Breast epithelium (tissue), 4 donors: Measurements from ENCODE around the gene LRRC75B. TPM values are rescaled to one million over a fixed set of nuclear protein-coding genes. Genes with fewer than 3 reads are reported as not detected.
"Not testable (repeated sequence)": the region's sequence is repeated elsewhere in the genome, so short reads cannot be mapped to it uniquely, and the experiment has no call there.

Source experiments
- DNase-seq, 2 donors: peaks; one replicate each; pipeline ENCODE4 v3.0.0-alpha.2; 2019; ENCODE audit warnings: low spot score in 2 of 2
- H3K27ac ChIP-seq, 2 donors: fragments of 200-600 bp; sonication (generic) in 1 of 2; one replicate each; pipeline ENCODE4 v1.5.1; 2016 to 2019; ENCODE audit warnings: mild to moderate bottlenecking in 1 of 2
- H3K27me3 ChIP-seq, 2 donors: fragments of 200-600 bp; sonication (generic) in 1 of 2; one replicate each; pipeline versions ENCODE4 v1.5.1 to v1.6.0; 2017 to 2019; ENCODE audit warnings: control low read depth in 1 of 2, mild to moderate bottlenecking in 1 of 2
- H3K36me3 ChIP-seq: fragments of 200-600 bp; one replicate; pipeline ENCODE4 v1.5.1; 2019
- H3K4me1 ChIP-seq, 2 donors: fragments of 200-600 bp; sonication (generic); one replicate each; pipeline ENCODE4 v1.5.1; 2016 to 2019; ENCODE audit warnings: control low read depth in 1 of 2
- H3K4me3 ChIP-seq, 3 donors: fragments of 200-600 bp; sonication (generic); 1 replicate in 2 of 3; 2 replicates in 1 of 3; pipeline ENCODE4 v1.5.1; 2016 to 2019; ENCODE audit warnings: mild to moderate bottlenecking in 3 of 3, moderate library complexity in 2 of 3
- H3K9me3 ChIP-seq, 2 donors: fragments of 200-600 bp; sonication (generic) in 1 of 2; one replicate each; pipeline ENCODE4 v1.5.1; 2016 to 2019; ENCODE audit warnings: control low read depth in 1 of 2
- CTCF ChIP-seq, 3 donors: fragments of 450-650 bp; IDR thresholded peaks; one replicate each; pipeline ENCODE4 v1.5.1; 2016 to 2017; ENCODE audit warnings: antibody characterized with exemption in 3 of 3, mild to moderate bottlenecking in 3 of 3, moderate library complexity in 3 of 3
- POLR2A ChIP-seq: fragments of 450-650 bp; IDR thresholded peaks from one replicate; pipeline ENCODE4 v1.6.1; 2016; ENCODE audit warnings: antibody characterized with exemption, mild to moderate bottlenecking, moderate library complexity
- POLR2AphosphoS5 ChIP-seq, 3 donors: sonication (generic); formaldehyde crosslinking; IDR thresholded peaks; one replicate each; pipeline ENCODE4 v1.6.1; 2017; ENCODE audit warnings: antibody characterized with exemption in 3 of 3
- intact Hi-C: fragments of 100-400 bp; cut with DNase I; formaldehyde crosslinking; loops from one replicate; pipeline ENCODE4 v1.15.1; 2023; ENCODE audit warnings: low total_unique reads
- total RNA-seq, 3 donors: library from RNA; depleted of rRNA; stranded (reverse); fragments of >200 nt; gene quantifications; one replicate each; pipeline ENCODE4 v1.1.0, GENCODE V29; 2016

The LRRC75B gene
- total RNA-seq, 3 donors from 2014 or later = 10.7 to 23.1 (median 20.0) TPM

GRCh38 chr22:24602105-24602749, 9.4 kb upstream of the LRRC75B start:
- intact Hi-C loops, H3K4me1 ChIP-seq, H3K27me3 ChIP-seq, H3K9me3 ChIP-seq, DNase-seq, H3K27ac ChIP-seq, H3K36me3 ChIP-seq, H3K4me3 ChIP-seq: not testable (repeated sequence)

GRCh38 chr22:24601217-24602104, 8.6 kb upstream of the LRRC75B start:
- Histone ChIP-seq H3K27ac (no peak overlapping the region), H3K36me3 (no peaks in the 10 kb centered on the region), H3K27me3 (no peaks in the 10 kb centered on the region), H3K4me1 (no peaks in the 10 kb centered on the region), H3K4me3 (no peak overlapping the region), H3K9me3 (no peaks in the 10 kb centered on the region)
- TF ChIP-seq POLR2A = no peak
- TF ChIP-seq CTCF (IDR thresholded peaks at IDR 0.05) = no peak
- no peak for TF ChIP-seq POLR2AphosphoS5 (IDR thresholded peaks at IDR 0.05)
- DNase-seq = no peak
- intact Hi-C loops = no loop called here

- H3K27me3 ChIP-seq, H3K36me3 ChIP-seq, H3K4me3 ChIP-seq, H3K9me3 ChIP-seq, intact Hi-C loops, DNase-seq, H3K4me1 ChIP-seq: not testable (repeated sequence)
- H3K27ac ChIP-seq = peak overlapping the region; percentile 33 to 38
These were observed 7.3 kb upstream of the LRRC75B start for GRCh38 chr22:24599958-24600715.

- Histone ChIP-seq H3K36me3 (no peaks in the 10 kb centered on the region), H3K9me3 (no peaks in the 10 kb centered on the region), H3K4me3 (no peak overlapping the region), H3K27ac (peak overlapping the region; percentile 33 to 38), H3K4me1 (peaks cover 6% of the 10 kb centered on the region in 2 donors), H3K27me3 (no peaks in the 10 kb centered on the region)
- TF ChIP-seq POLR2A (no peak), POLR2AphosphoS5 (IDR thresholded peaks at IDR 0.05) (no peak), CTCF (IDR thresholded peaks at IDR 0.05) (no peak)
- intact Hi-C loops = no loop called here
- no peak for DNase-seq
These were observed 6.6 kb upstream of the LRRC75B start for GRCh38 chr22:24599514-24599913.

GRCh38 chr22:24597076-24597475, 4.2 kb upstream of the LRRC75B start:
- H3K27ac ChIP-seq, H3K36me3 ChIP-seq, DNase-seq, H3K27me3 ChIP-seq, H3K9me3 ChIP-seq, intact Hi-C loops, H3K4me3 ChIP-seq: not testable (repeated sequence)
- peaks cover 6 to 21% of the 10 kb centered on the region in 2 donors for H3K4me1 ChIP-seq

GRCh38 chr22:24595863-24596262, 3.0 kb upstream of the LRRC75B start:
- no peak overlapping the region for H3K4me3 ChIP-seq
- peaks cover 6 to 25% of the 10 kb centered on the region in 2 donors for H3K4me1 ChIP-seq
- no peaks in the 10 kb centered on the region for H3K36me3 ChIP-seq
- TF ChIP-seq POLR2AphosphoS5 (IDR thresholded peaks at IDR 0.05) (no peak), POLR2A (no peak), CTCF (IDR thresholded peaks at IDR 0.05) (no peak)
- intact Hi-C loops = no loop called here
- peak overlapping the region; percentile 34 to 82 for H3K27ac ChIP-seq
- no peaks in the 10 kb centered on the region for H3K27me3 ChIP-seq
- no peaks in the 10 kb centered on the region for H3K9me3 ChIP-seq
- no peak for DNase-seq
